Esophagus muscularis mucosa (tissue), 4 donors: ENCODE results near the gene DHX16.

Source experiments
- EP300 ChIP-seq: sonication (generic); formaldehyde crosslinking; IDR thresholded peaks from one replicate; pipeline ENCODE4 v1.6.1; 2017; ENCODE audit warnings: antibody characterized with exemption
- POLR2A ChIP-seq: fragments of 450-650 bp; IDR thresholded peaks from one replicate; pipeline ENCODE4 v1.6.1; 2017; ENCODE audit warnings: antibody characterized with exemption, moderate library complexity, mild to moderate bottlenecking, low read depth
- POLR2AphosphoS5 ChIP-seq, 2 donors: sonication (generic); formaldehyde crosslinking; IDR thresholded peaks; one replicate each; pipeline ENCODE4 v1.6.1; 2017; ENCODE audit warnings: antibody characterized with exemption in 2 of 2
- TF ChIP-seq, protein P1 (sequence below), 3 experiments: fragments of 200-600 bp in 2 of 3; fragments of 450-650 bp in 1 of 3; sonication (generic) in 2 of 3; IDR thresholded peaks; one replicate each; pipeline ENCODE4 v1.5.1; 2017 to 2019; ENCODE audit warnings: antibody characterized with exemption in 3 of 3, mild to moderate bottlenecking in 2 of 3, moderate library complexity in 1 of 3

DNA sequence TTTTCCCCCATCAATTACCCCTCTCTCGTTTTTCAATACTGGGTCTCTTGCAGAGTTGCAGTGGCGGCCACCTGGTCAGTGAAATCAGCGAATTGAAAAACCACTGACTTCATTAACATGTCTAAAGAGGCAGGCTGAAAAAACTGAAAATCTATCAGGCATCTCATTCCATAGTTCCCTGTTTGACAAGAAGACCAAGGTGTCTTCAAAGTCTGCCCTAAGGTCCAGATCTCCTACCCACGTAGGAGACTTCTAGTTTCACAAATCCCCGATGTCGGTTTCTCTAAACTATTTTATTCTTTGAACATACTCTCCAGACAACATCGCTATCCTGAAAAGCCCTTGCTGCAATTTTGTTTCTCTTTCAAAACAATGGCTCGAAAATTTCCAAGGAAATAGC lies 46.5 kb upstream of the DHX16 start:
- TF ChIP-seq, protein P1, sequence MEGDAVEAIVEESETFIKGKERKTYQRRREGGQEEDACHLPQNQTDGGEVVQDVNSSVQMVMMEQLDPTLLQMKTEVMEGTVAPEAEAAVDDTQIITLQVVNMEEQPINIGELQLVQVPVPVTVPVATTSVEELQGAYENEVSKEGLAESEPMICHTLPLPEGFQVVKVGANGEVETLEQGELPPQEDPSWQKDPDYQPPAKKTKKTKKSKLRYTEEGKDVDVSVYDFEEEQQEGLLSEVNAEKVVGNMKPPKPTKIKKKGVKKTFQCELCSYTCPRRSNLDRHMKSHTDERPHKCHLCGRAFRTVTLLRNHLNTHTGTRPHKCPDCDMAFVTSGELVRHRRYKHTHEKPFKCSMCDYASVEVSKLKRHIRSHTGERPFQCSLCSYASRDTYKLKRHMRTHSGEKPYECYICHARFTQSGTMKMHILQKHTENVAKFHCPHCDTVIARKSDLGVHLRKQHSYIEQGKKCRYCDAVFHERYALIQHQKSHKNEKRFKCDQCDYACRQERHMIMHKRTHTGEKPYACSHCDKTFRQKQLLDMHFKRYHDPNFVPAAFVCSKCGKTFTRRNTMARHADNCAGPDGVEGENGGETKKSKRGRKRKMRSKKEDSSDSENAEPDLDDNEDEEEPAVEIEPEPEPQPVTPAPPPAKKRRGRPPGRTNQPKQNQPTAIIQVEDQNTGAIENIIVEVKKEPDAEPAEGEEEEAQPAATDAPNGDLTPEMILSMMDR (IDR thresholded peaks at IDR 0.05) = no peak
- TF ChIP-seq POLR2AphosphoS5 (IDR thresholded peaks at IDR 0.05) = no peak
- TF ChIP-seq POLR2A = no peak
- no peak for TF ChIP-seq EP300
